B cell (primary cell): ENCODE data around the gene CASK. TPM values are rescaled to one million over a fixed set of nuclear protein-coding genes. Genes with fewer than 3 reads are reported as not detected.

Experiments used
- ATAC-seq: fragments of 200-7000 bp; cut with Tn5 transposase; one replicate; pipeline ENCODE4 v1.10.0; 2021; ENCODE audit warnings: low read depth, mild to moderate bottlenecking, moderate number of reproducible peaks, moderate library complexity
- CTCF ChIA-PET: fragments of 350-600 bp; sonication (Branson Sonifier 250); formaldehyde crosslinking; loops from one replicate; lab custom pipeline; 2021; ENCODE audit warnings: antibody characterized with exemption, inconsistent platforms; lab: Charles Lee
- POLR2A ChIA-PET: fragments of 350-600 bp; sonication (Branson Sonifier 250); formaldehyde crosslinking; loops from one replicate; lab custom pipeline; 2021; ENCODE audit warnings: antibody characterized with exemption; lab: Charles Lee
- DNase-seq: peaks from one replicate; pipeline ENCODE4 v3.0.0; 2013
- H2AFZ ChIP-seq: 2 replicates; pipeline ENCODE4 v1.6.1; 2012; ENCODE audit warnings: mild to moderate bottlenecking, low read depth, low read length; ENCODE audit not compliant: insufficient read depth, poor library complexity, severe bottlenecking
- H3K27ac ChIP-seq, 2 donors: 1 replicate in 1 of 2; 2 replicates in 1 of 2; pipeline ENCODE4 v1.5.1; 2012 to 2013; ENCODE audit warnings: low read length in 2 of 2, mild to moderate bottlenecking in 2 of 2, moderate library complexity in 1 of 2
- H3K27me3 ChIP-seq, 4 experiments: fragments of 200-600 bp in 1 of 4; sonication (generic) in 1 of 4; replicated peaks in 1 of 4; 1 replicate in 2 of 4; 2 replicates in 2 of 4; pipeline versions ENCODE4 v1.6.1 to v1.7.0; 2013 to 2016; ENCODE audit warnings: low read length in 3 of 4, mild to moderate bottlenecking in 2 of 4, mixed read lengths in 1 of 4, moderate library complexity in 1 of 4; ENCODE audit not compliant: insufficient read depth in 4 of 4, control insufficient read depth in 3 of 4; ENCODE audit errors: control extremely low read depth in 1 of 4
- H3K36me3 ChIP-seq, 2 experiments: replicated peaks in 1 of 2; 1 replicate in 1 of 2; 2 replicates in 1 of 2; pipeline versions ENCODE4 v1.6.1 to v1.7.1; 2013; ENCODE audit warnings: low read length in 1 of 2; ENCODE audit not compliant: insufficient read depth in 2 of 2, control insufficient read depth in 1 of 2; ENCODE audit errors: control extremely low read depth in 1 of 2, extremely low read depth in 1 of 2
- H3K4me1 ChIP-seq, 2 donors: fragments of 200-600 bp in 1 of 2; sonication (generic) in 1 of 2; 1 replicate in 1 of 2; 2 replicates in 1 of 2; pipeline versions ENCODE4 v1.5.1 to v1.6.1; 2013 to 2017; ENCODE audit warnings: low read length in 2 of 2; ENCODE audit not compliant: control insufficient read depth in 2 of 2, insufficient read depth in 2 of 2
- H3K4me2 ChIP-seq: replicated peaks from 2 replicates; pipeline ENCODE3; 2012; ENCODE audit warnings: mild to moderate bottlenecking, low read depth, low read length; ENCODE audit not compliant: poor library complexity, severe bottlenecking
- H3K4me3 ChIP-seq, 5 experiments: fragments of 200-600 bp in 1 of 5; sonication (generic) in 1 of 5; 1 replicate in 3 of 5; 2 replicates in 2 of 5; pipeline versions ENCODE4 v1.5.1 to v1.7.0; 2011 to 2016; ENCODE audit warnings: low read length in 4 of 5, mild to moderate bottlenecking in 4 of 5, low read depth in 2 of 5, control low read depth in 1 of 5, moderate library complexity in 1 of 5; ENCODE audit not compliant: insufficient read depth in 1 of 5; ENCODE audit errors: control extremely low read depth in 1 of 5, extremely low read depth in 1 of 5
- H3K79me2 ChIP-seq: fragments of 200-600 bp; sonication (generic); one replicate; pipeline ENCODE4 v1.6.0; 2016; ENCODE audit warnings: low read length; ENCODE audit not compliant: control insufficient read depth, insufficient read depth
- H3K9ac ChIP-seq: fragments of 200-600 bp; sonication (generic); 2 replicates; pipeline ENCODE4 v1.6.1; 2017; ENCODE audit warnings: mild to moderate bottlenecking, low read length, moderate library complexity
- H3K9me3 ChIP-seq, 3 donors: one replicate each; pipeline versions ENCODE4 v1.6.1 to v1.7.1; 2013; ENCODE audit warnings: low read length in 2 of 3; ENCODE audit not compliant: control insufficient read depth in 2 of 3, insufficient read depth in 1 of 3; ENCODE audit errors: control extremely low read depth in 1 of 3
- H4K20me1 ChIP-seq: 2 replicates; pipeline ENCODE4 v1.6.0; 2012; ENCODE audit warnings: mild to moderate bottlenecking, low read length; ENCODE audit not compliant: insufficient read depth, control insufficient read depth, poor library complexity, severe bottlenecking
- H3K27ac Mint-ChIP-seq: one replicate; pipeline ENCODE4 v1.8.0; 2021; ENCODE audit warnings: mixed read lengths
- H3K27me3 Mint-ChIP-seq: one replicate; pipeline ENCODE4 v1.8.0; 2021; ENCODE audit warnings: mixed read lengths
- H3K4me1 Mint-ChIP-seq: one replicate; pipeline ENCODE4 v1.8.0; 2021; ENCODE audit warnings: mixed read lengths
- H3K4me3 Mint-ChIP-seq: one replicate; pipeline ENCODE4 v1.8.0; 2021; ENCODE audit warnings: mixed read lengths
- H3K9me3 Mint-ChIP-seq: one replicate; pipeline ENCODE4 v1.8.0; 2022; ENCODE audit warnings: mixed read lengths; ENCODE audit not compliant: insufficient read depth
- CTCF ChIP-seq: fragments of 200-600 bp; IDR thresholded peaks from one replicate; pipeline ENCODE4 v1.8.0; 2022; ENCODE audit warnings: antibody characterized with exemption, mild to moderate bottlenecking
- EZH2 ChIP-seq: IDR thresholded peaks from 2 replicates; pipeline ENCODE4 v1.6.1; 2012; ENCODE audit warnings: borderline replicate concordance, low read depth, mild to moderate bottlenecking, moderate library complexity, low read length; ENCODE audit not compliant: insufficient read depth, poor library complexity, severe bottlenecking
- WGBS: methylation state at CpG from one replicate; pipeline ENCODE4 v1.1.5; 2013; ENCODE audit warnings: missing lambda C conversion rate; ENCODE audit not compliant: insufficient coverage; 5-methylcytosine and 5-hydroxymethylcytosine counted together
- intact Hi-C: fragments of 100-400 bp; cut with micrococcal nuclease; formaldehyde crosslinking; loops from one replicate; pipeline ENCODE4 v1.10.0; 2022
- polyA plus RNA-seq: library from polyadenylated mRNA; depleted of rRNA; stranded (reverse); fragments of >200 nt; gene quantifications from 2 replicates; pipeline ENCODE4 v1.2.3, GENCODE V29; 2012
- total RNA-seq, 2 donors: library from RNA; stranded (reverse); fragments of 120-200 nt in 1 of 2; gene quantifications; 1 replicate in 1 of 2; 2 replicates in 1 of 2; pipeline versions ENCODE4 v1.2.3 to v1.2.4, GENCODE V29; 2013 to 2022

Gene CASK
- total and polyA plus RNA-seq, 2 donors (not counting 1 experiment from before 2014, with no cell fraction given) = 14.2 to 50.4 TPM

- no peak for ATAC-seq
- Histone ChIP-seq H3K4me1 (peaks cover 0 to 3% of the 10 kb centered on the region in 2 donors), H3K9ac (no peak overlapping the region), H3K4me3 (no peak overlapping the region), H3K36me3 (no peaks in the 10 kb centered on the region), H3K4me2 (no peak overlapping the region), H3K27me3 (no peaks in the 10 kb centered on the region), H3K79me2 (no peaks in the 10 kb centered on the region), H4K20me1 (no peaks in the 10 kb centered on the region), H2AFZ (no peak overlapping the region), H3K27ac (no peak overlapping the region), H3K9me3 (no peaks in the 10 kb centered on the region)
- CTCF ChIA-PET = no interaction called here
- intact Hi-C loops = no loop called here
- no peak for DNase-seq
- Mint-ChIP-seq H3K4me1 (peaks cover 6% of the 10 kb centered on the region), H3K27ac (no peak overlapping the region), H3K9me3 (no peaks in the 10 kb centered on the region), H3K4me3 (no peak overlapping the region), H3K27me3 (no peaks in the 10 kb centered on the region)
- 100% methylated on average over 1 of the region's 4 CpGs for WGBS
- TF ChIP-seq CTCF = no peak
- no peak for TF ChIP-seq EZH2
- POLR2A ChIA-PET = interaction anchor here (0.6 kb wide), 1 partner anchor 13 kb away, joined by 3 read pairs; no protein-coding TSS in a partner anchor
Observed at GRCh38 chrX:41516999-41517765, 406.2 kb downstream of the CASK start.

GRCh38 chrX:41516456-41516855 lies 406.9 kb downstream of the CASK start:
- no peak overlapping the region for H3K9ac ChIP-seq
- no peak for TF ChIP-seq EZH2
- no peak for TF ChIP-seq CTCF
- Mint-ChIP-seq H3K27me3 (no peaks in the 10 kb centered on the region), H3K9me3 (no peaks in the 10 kb centered on the region), H3K27ac (no peak overlapping the region), H3K4me3 (no peak overlapping the region), H3K4me1 (peaks cover 10% of the 10 kb centered on the region)
- H3K4me1 ChIP-seq = peaks cover 0 to 4% of the 10 kb centered on the region in 2 donors
- no peaks in the 10 kb centered on the region for H3K79me2 ChIP-seq
- DNase-seq (no peak), ATAC-seq (no peak)
- no peaks in the 10 kb centered on the region for H4K20me1 ChIP-seq
- POLR2A ChIA-PET = no interaction called here
- H3K27me3 ChIP-seq = no peaks in the 10 kb centered on the region
- no peak overlapping the region for H3K27ac ChIP-seq
- H2AFZ ChIP-seq = no peak overlapping the region
- intact Hi-C loops = no loop called here
- no peak overlapping the region for H3K4me3 ChIP-seq
- H3K36me3 ChIP-seq = no peaks in the 10 kb centered on the region
- CTCF ChIA-PET = no interaction called here
- no peak overlapping the region for H3K4me2 ChIP-seq
- no peaks in the 10 kb centered on the region for H3K9me3 ChIP-seq
- WGBS = 90% methylated on average over 2 of the region's 5 CpGs
